NCI-H1092 (cell line): ENCODE results near the gene MRGPRE.

Source experiments
- DNase-seq: peaks from one replicate; lab custom pipeline; 2025; lab: John Stamatoyannopoulos, UW

Gene MRGPRE

GRCh38 chr11:3178349-3178748 lies 53.9 kb downstream of the MRGPRE start:
- no peak for DNase-seq

- no peak for DNase-seq
Observed at GRCh38 chr11:3177931-3178330, 54.3 kb downstream of the MRGPRE start.
